ENCODE measurements around the gene MICU1. TPM values are rescaled to one million over a fixed set of nuclear protein-coding genes. Genes with fewer than 3 reads are reported as not detected.

The MICU1 gene
- total and polyA plus RNA-seq, 10 of the 15 experiments (the other 5 are each of a cell fraction or from before 2014, with no cell fraction given), result 18.2 to 36.4 (median 22.2) TPM

- Histone ChIP-seq H2AFZ (ENCODE audit: control insufficient read depth, low read depth, low read length) (no peak overlapping the region), H3K9ac (ENCODE audit: control insufficient read depth, insufficient read depth, low read length) (no peak overlapping the region), H3K9me3 (replicated peaks; ENCODE audit: control insufficient read depth, insufficient read depth, low read length) (no peaks in the 10 kb centered on the region), H4K20me1 (ENCODE audit: control insufficient read depth, insufficient read depth) (no peaks in the 10 kb centered on the region), H3K4me3 (no peak overlapping the region), H3K4me1 (ENCODE audit: control insufficient read depth, insufficient read depth, low read length) (peaks cover 3% of the 10 kb centered on the region), H3K36me3 (ENCODE audit: control insufficient read depth in 2 of 2, insufficient read depth in 2 of 2, low read length in 1 of 2) (no peaks in the 10 kb centered on the region), H3K27ac (ENCODE audit: control insufficient read depth, insufficient read depth) (no peak overlapping the region), H3K79me2 (ENCODE audit: control insufficient read depth, insufficient read depth, low read length) (no peaks in the 10 kb centered on the region), H3K27me3 (replicated peaks in 1 of 2; ENCODE audit: control insufficient read depth in 2 of 2, insufficient read depth in 2 of 2, low read length in 1 of 2) (no peaks in the 10 kb centered on the region), H3K4me2 (ENCODE audit: control insufficient read depth, insufficient read depth) (no peak overlapping the region)
- TF ChIP-seq TBL1XR1 (IDR thresholded peaks at IDR 0.05; ENCODE audit: low read depth, low read length) (no peak), ATF3 (IDR thresholded peaks at IDR 0.05; ENCODE audit: borderline replicate concordance, extremely low read depth, low read depth, low read length) (no peak), ZZZ3 (IDR thresholded peaks at IDR 0.05; ENCODE audit: control insufficient read depth, insufficient read length, low read depth) (no peak), NBN (IDR thresholded peaks at IDR 0.05) (no peak), WRNIP1 (IDR thresholded peaks at IDR 0.05; ENCODE audit: borderline replicate concordance, low read depth, low read length) (no peak), GABPA (IDR thresholded peaks at IDR 0.05; ENCODE audit: low read depth) (no peak)
- ATAC-seq (no peak), FAIRE-seq (no peak), DNase-seq (ENCODE audit: low read depth, low spot score) (no peak)
- ChIA-PET RAD21 (ENCODE audit: unreplicated experiment) (interaction anchor here (0.6 to 4.4 kb wide), 12 partner anchors 10 to 730 kb away, joined by 3 to 32 read pairs (median 4); partner anchors contain the start of gene MCU), SMC1A (ENCODE audit: uncharacterized antibody, unreplicated experiment) (interaction anchor here (0.5 to 3.5 kb wide), 25 partner anchors 8 to 672 kb away, joined by 3 to 69 read pairs (median 4); partner anchors contain the start of gene MCU), CTCF (interaction anchor here (0.6 to 4.2 kb wide), 34 partner anchors 9 to 715 kb away, joined by 3 to 72 read pairs (median 4); partner anchors contain the start of genes DNAJB12 and MCU), POLR2A (interaction anchor here (1.8 kb wide), 1 partner anchor 468 kb away, joined by 7 read pairs; no protein-coding TSS in a partner anchor)
- TSS peak; percentile 41 for BruUV-seq (replicated peaks)
- intact Hi-C loops (cut with micrococcal nuclease; ENCODE audit: unreplicated experiment) (loop anchor here (2.0 kb wide), 2 partner anchors 328 to 696 kb away; partner anchors contain the start of gene MCU), in situ Hi-C loops (cut with MboI) (loop anchor here (10.0 kb wide), 1 partner anchor 800 kb away; the partner anchor contains the start of genes ECD and FAM149B1)
- WGBS (ENCODE audit: insufficient coverage, insufficient replicate concordance, low lambda C conversion rate, missing lambda C conversion rate), result 85% methylated on average over 7 of the region's 7 CpGs
These were observed 260.6 kb downstream of the MICU1 start for GRCh38 chr10:72365106-72365895.

Data from GM12878 (cell line).